Measurements from ENCODE around the gene ACOT8. TPM values are rescaled to one million over a fixed set of nuclear protein-coding genes. Genes with fewer than 3 reads are reported as not detected.

Gene ACOT8
- total RNA-seq, 1 donor from 2014 or later, result 23.6 TPM

DNA sequence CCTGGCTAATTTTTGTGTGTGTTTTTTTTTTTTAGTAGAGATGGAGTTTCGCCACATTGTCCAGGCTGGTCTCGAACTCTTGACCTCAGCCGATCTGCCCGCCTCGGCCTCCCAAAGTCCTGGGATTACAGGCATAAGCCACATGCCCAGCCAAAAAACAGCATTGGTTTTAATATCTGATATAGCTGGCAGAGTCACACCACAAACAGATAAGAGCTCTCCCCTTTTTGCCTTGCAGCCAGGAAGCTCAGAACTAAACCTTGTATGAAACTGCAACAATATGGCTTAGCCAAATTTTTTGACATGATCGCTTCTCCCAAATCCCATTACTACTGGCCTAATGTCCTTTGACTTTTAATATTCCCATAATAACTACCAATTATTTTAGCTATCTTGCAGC is 4.9 kb downstream of the ACOT8 start:
- H3K4me3 Mint-ChIP-seq (ENCODE audit: unreplicated experiment), result no peak overlapping the region
- no peak for TF ChIP-seq CTCF (IDR thresholded peaks at IDR 0.05)
- DNase-seq (ENCODE audit: extremely low spot score, unreplicated experiment), result no peak
- no peak overlapping the region for H3K27ac Mint-ChIP-seq (ENCODE audit: unreplicated experiment)
- peaks cover 17% of the 10 kb centered on the region for H3K4me1 Mint-ChIP-seq (ENCODE audit: unreplicated experiment)
- H3K9me3 Mint-ChIP-seq (ENCODE audit: unreplicated experiment), result no peaks in the 10 kb centered on the region
- no peaks in the 10 kb centered on the region for H3K27me3 Mint-ChIP-seq (ENCODE audit: unreplicated experiment)
- H3K36me3 Mint-ChIP-seq (ENCODE audit: unreplicated experiment), result peaks cover 11% of the 10 kb centered on the region

- Mint-ChIP-seq H3K27me3 (ENCODE audit: unreplicated experiment) (no peaks in the 10 kb centered on the region), H3K36me3 (ENCODE audit: unreplicated experiment) (peaks cover 12% of the 10 kb centered on the region), H3K27ac (ENCODE audit: unreplicated experiment) (no peak overlapping the region), H3K4me3 (ENCODE audit: unreplicated experiment) (no peak overlapping the region), H3K4me1 (ENCODE audit: unreplicated experiment) (peaks cover 13% of the 10 kb centered on the region), H3K9me3 (ENCODE audit: unreplicated experiment) (no peaks in the 10 kb centered on the region)
- no peak for TF ChIP-seq CTCF (IDR thresholded peaks at IDR 0.05)
- no peak for DNase-seq (ENCODE audit: extremely low spot score, unreplicated experiment)
Observed at GRCh38 chr20:45851501-45851900, 5.7 kb downstream of the ACOT8 start.

GRCh38 chr20:45850926-45851325 is 6.3 kb downstream of the ACOT8 start:
- H3K4me3 Mint-ChIP-seq (ENCODE audit: unreplicated experiment), result no peak overlapping the region
- peaks cover 8% of the 10 kb centered on the region for H3K4me1 Mint-ChIP-seq (ENCODE audit: unreplicated experiment)
- H3K9me3 Mint-ChIP-seq (ENCODE audit: unreplicated experiment), result no peaks in the 10 kb centered on the region

GRCh38 chr20:45850238-45850637 is 7.0 kb downstream of the ACOT8 start:
- Mint-ChIP-seq H3K4me3 (ENCODE audit: unreplicated experiment) (no peak overlapping the region), H3K4me1 (ENCODE audit: unreplicated experiment) (peaks cover 5% of the 10 kb centered on the region), H3K27me3 (ENCODE audit: unreplicated experiment) (no peaks in the 10 kb centered on the region), H3K27ac (ENCODE audit: unreplicated experiment) (no peak overlapping the region), H3K9me3 (ENCODE audit: unreplicated experiment) (no peaks in the 10 kb centered on the region), H3K36me3 (ENCODE audit: unreplicated experiment) (peaks cover 16% of the 10 kb centered on the region)
- DNase-seq (ENCODE audit: extremely low spot score, unreplicated experiment), result no peak
- TF ChIP-seq CTCF (IDR thresholded peaks at IDR 0.05), result no peak

More at GRCh38 chr20:45850926-45851325, 6.3 kb downstream of the ACOT8 start:
- TF ChIP-seq CTCF (IDR thresholded peaks at IDR 0.05), result no peak
- no peak overlapping the region for H3K27ac Mint-ChIP-seq (ENCODE audit: unreplicated experiment)
- no peaks in the 10 kb centered on the region for H3K27me3 Mint-ChIP-seq (ENCODE audit: unreplicated experiment)
- H3K36me3 Mint-ChIP-seq (ENCODE audit: unreplicated experiment), result peaks cover 16% of the 10 kb centered on the region
- DNase-seq (ENCODE audit: extremely low spot score, unreplicated experiment), result no peak

DNA sequence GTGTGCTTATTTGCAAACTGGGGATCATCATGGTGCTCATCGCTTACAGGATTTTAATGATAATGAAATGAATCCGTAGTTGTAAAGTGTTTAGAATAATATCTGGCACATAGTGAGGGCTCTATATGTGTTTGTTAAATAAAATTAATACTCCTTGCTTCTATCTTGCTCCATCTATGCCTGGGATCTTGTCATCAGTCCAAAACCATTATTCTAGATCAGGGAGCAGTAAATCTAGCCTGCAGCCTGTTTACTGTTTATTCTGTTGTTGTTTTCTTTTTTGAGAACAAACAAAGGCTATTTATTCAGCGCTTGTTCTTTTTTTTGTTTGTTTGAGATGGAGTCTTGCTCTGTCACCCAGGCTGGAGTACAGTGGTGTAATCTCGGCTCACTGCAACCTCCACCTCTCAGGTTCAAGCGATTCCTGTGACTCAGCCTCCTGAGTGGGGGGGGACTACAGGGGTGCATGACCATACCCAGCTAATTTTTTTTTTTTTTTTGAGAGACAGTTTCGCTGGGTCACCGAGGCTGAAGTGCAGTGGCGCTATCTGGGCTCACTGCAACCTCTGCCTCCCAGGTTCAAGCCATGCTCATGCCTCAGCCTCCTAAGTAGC is 8.1 kb downstream of the ACOT8 start:
- H3K36me3 Mint-ChIP-seq (ENCODE audit: unreplicated experiment), result peaks cover 20% of the 10 kb centered on the region
- no peaks in the 10 kb centered on the region for H3K27me3 Mint-ChIP-seq (ENCODE audit: unreplicated experiment)
- no peak overlapping the region for H3K4me3 Mint-ChIP-seq (ENCODE audit: unreplicated experiment)
- TF ChIP-seq CTCF (IDR thresholded peaks at IDR 0.05), result no peak
- no peaks in the 10 kb centered on the region for H3K4me1 Mint-ChIP-seq (ENCODE audit: unreplicated experiment)
- H3K9me3 Mint-ChIP-seq (ENCODE audit: unreplicated experiment), result no peaks in the 10 kb centered on the region
- H3K27ac Mint-ChIP-seq (ENCODE audit: unreplicated experiment), result no peak overlapping the region
- DNase-seq (ENCODE audit: extremely low spot score, unreplicated experiment), result no peak

Data from osteocyte (in vitro differentiated cells).